ENCODE data around the gene SLC24A3.

SLC24A3 gene

GRCh38 chr20:19448632-19449031 lies 236.2 kb downstream of the SLC24A3 start:
- no peak overlapping the region for H3K4me3 ChIP-seq (replicated peaks; ENCODE audit: low read depth, low read length)
- no peak for DNase-seq (ENCODE audit: extremely low read depth, low read depth)
- TF ChIP-seq CTCF (IDR thresholded peaks at IDR 0.05; ENCODE audit: low read depth, low read length, missing control alignments), result no peak

DNA sequence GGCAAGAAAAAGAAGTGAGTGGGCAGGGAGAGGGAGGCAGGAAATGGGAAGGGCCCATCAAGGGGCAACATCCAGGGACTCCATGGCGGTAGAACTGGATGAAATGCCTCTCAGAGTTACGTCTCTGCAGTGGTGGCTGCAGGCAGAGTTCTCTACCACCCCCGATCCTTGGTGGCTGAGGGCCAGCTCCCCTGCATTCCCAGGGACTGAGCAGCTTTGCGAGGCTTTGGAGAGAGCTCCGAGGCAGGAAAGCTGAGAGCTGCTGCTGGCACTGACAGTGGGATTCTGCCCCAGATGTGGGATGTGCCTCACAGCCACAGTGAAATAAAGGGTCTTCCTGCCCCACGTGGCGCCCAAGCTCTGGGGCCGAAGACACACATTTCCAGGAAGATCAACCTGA lies 236.6 kb downstream of the SLC24A3 start:
- TF ChIP-seq CTCF (IDR thresholded peaks at IDR 0.05; ENCODE audit: low read depth, low read length, missing control alignments), result no peak
- DNase-seq (ENCODE audit: extremely low read depth, low read depth), result no peak
- no peak overlapping the region for H3K4me3 ChIP-seq (replicated peaks; ENCODE audit: low read depth, low read length)

- TF ChIP-seq CTCF (IDR thresholded peaks at IDR 0.05; ENCODE audit: low read depth, low read length, missing control alignments), result no peak
- no peak for DNase-seq (ENCODE audit: extremely low read depth, low read depth)
- H3K4me3 ChIP-seq (replicated peaks; ENCODE audit: low read depth, low read length), result no peak overlapping the region
Observed at GRCh38 chr20:19451231-19451922, 238.9 kb downstream of the SLC24A3 start.

DNA sequence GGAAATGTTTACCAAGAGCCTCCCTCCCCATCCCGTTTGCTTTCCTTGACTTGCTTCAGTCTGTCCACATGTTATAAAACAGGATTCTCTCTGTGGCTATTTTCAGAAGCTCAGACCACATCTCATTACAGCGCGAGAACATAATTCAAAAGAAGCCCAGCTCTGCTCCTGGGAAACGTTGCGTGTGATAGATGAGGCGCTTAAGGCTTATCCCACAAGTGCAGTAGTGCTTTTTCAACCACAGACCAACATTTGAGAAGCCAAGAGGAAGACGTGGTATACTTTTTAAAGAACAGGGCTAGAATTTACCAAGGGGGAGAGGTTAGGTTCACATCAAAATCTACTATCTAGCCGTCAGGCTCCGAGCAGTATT lies 239.5 kb downstream of the SLC24A3 start:
- TF ChIP-seq CTCF (IDR thresholded peaks at IDR 0.05; ENCODE audit: low read depth, low read length, missing control alignments), result no peak
- no peak for DNase-seq (ENCODE audit: extremely low read depth, low read depth)
- no peak overlapping the region for H3K4me3 ChIP-seq (replicated peaks; ENCODE audit: low read depth, low read length)

GRCh38 chr20:19453410-19453809 lies 241.0 kb downstream of the SLC24A3 start:
- no peak for DNase-seq (ENCODE audit: extremely low read depth, low read depth)
- TF ChIP-seq CTCF (IDR thresholded peaks at IDR 0.05; ENCODE audit: low read depth, low read length, missing control alignments), result no peak
- H3K4me3 ChIP-seq (replicated peaks; ENCODE audit: low read depth, low read length), result no peak overlapping the region

- no peak overlapping the region for H3K4me3 ChIP-seq (replicated peaks; ENCODE audit: low read depth, low read length)
- no peak for DNase-seq (ENCODE audit: extremely low read depth, low read depth)
- no peak for TF ChIP-seq CTCF (IDR thresholded peaks at IDR 0.05; ENCODE audit: low read depth, low read length, missing control alignments)
Observed at GRCh38 chr20:19453862-19454261, 241.4 kb downstream of the SLC24A3 start.
